Left lobe of liver (tissue), 2 donors: ENCODE measurements around the gene TTLL5. TPM values are rescaled to one million over a fixed set of nuclear protein-coding genes. Genes with fewer than 3 reads are reported as not detected.
"Not testable (repeated sequence)": the region's sequence is repeated elsewhere in the genome, so short reads cannot be mapped to it uniquely, and the experiment has no call there.

Experiments
- ATAC-seq: fragments of 200-7000 bp; cut with Tn5 transposase; one replicate; pipeline ENCODE4 v1.9.1; 2020; ENCODE audit warnings: mild to moderate bottlenecking, moderate library complexity
- DNase-seq: peaks from one replicate; pipeline ENCODE4 v3.0.0-alpha.2; 2020; ENCODE audit warnings: low spot score
- total RNA-seq: library from RNA; stranded (reverse); gene quantifications from one replicate; pipeline ENCODE4 v1.2.1, GENCODE V29; 2021
- donor health status: DM: no; HTN: no; CAD: no; lungs with moderate emphysema.
- donor health status: DM: no; HTN: yes; CAD: no.

Gene TTLL5
- total RNA-seq, 1 donor from 2014 or later = 9.5 TPM

- DNase-seq (no peak), ATAC-seq (no peak)
Observed at GRCh38 chr14:75649773-75650172, 11.3 kb upstream of the TTLL5 start.

GRCh38 chr14:75650253-75651058, 10.6 kb upstream of the TTLL5 start:
- DNase-seq (no peak), ATAC-seq (peak; percentile 32)

GRCh38 chr14:75653563-75653962, 7.5 kb upstream of the TTLL5 start:
- DNase-seq = no peak
- no peak for ATAC-seq

- DNase-seq (peak; percentile 86), ATAC-seq (peak; percentile 90)
Observed at GRCh38 chr14:75654127-75654732, 6.8 kb upstream of the TTLL5 start.

GRCh38 chr14:75655235-75655634, 5.8 kb upstream of the TTLL5 start:
- DNase-seq = no peak
- no peak for ATAC-seq

GRCh38 chr14:75657331-75657730, 3.7 kb upstream of the TTLL5 start:
- DNase-seq (no peak), ATAC-seq (no peak)

GRCh38 chr14:75658957-75659356, 2.1 kb upstream of the TTLL5 start:
- ATAC-seq (no peak), DNase-seq (no peak)

- ATAC-seq = peak; percentile 3
- DNase-seq = no peak
Observed at GRCh38 chr14:75660238-75660629, 812 bp upstream of the TTLL5 start.

- ATAC-seq (peak; percentile 28), DNase-seq (no peak)
Observed at GRCh38 chr14:75661499-75661814, 411 bp downstream of the TTLL5 start.

GRCh38 chr14:75662966-75663365, 1.9 kb downstream of the TTLL5 start:
- DNase-seq (no peak), ATAC-seq (no peak)

- ATAC-seq (peak; percentile 61), DNase-seq (no peak)
Observed at GRCh38 chr14:75667099-75667765, 6.2 kb downstream of the TTLL5 start.

GRCh38 chr14:75672605-75673192, 11.7 kb downstream of the TTLL5 start:
- ATAC-seq = no peak
- no peak for DNase-seq

- ATAC-seq (no peak), DNase-seq (no peak)
Observed at GRCh38 chr14:75673345-75674035, 12.4 kb downstream of the TTLL5 start.

- no peak for ATAC-seq
- no peak for DNase-seq
Observed at GRCh38 chr14:75675265-75675960, 14.4 kb downstream of the TTLL5 start.

- ATAC-seq = peak; percentile 62
- DNase-seq = no peak
Observed at GRCh38 chr14:75685910-75686309, 24.9 kb downstream of the TTLL5 start.

- DNase-seq = no peak
- ATAC-seq = no peak
Observed at GRCh38 chr14:75689012-75689411, 28.0 kb downstream of the TTLL5 start.

GRCh38 chr14:75690010-75690409, 29.0 kb downstream of the TTLL5 start:
- DNase-seq = no peak
- no peak for ATAC-seq

GRCh38 chr14:75695025-75695424, 34.0 kb downstream of the TTLL5 start:
- ATAC-seq, DNase-seq: not testable (repeated sequence)

- ATAC-seq (no peak), DNase-seq (no peak)
Observed at GRCh38 chr14:75697386-75697785, 36.3 kb downstream of the TTLL5 start.

- no peak for DNase-seq
- ATAC-seq = no peak
Observed at GRCh38 chr14:75697918-75698317, 36.9 kb downstream of the TTLL5 start.

GRCh38 chr14:75699331-75699730, 38.3 kb downstream of the TTLL5 start:
- no peak for ATAC-seq
- no peak for DNase-seq
